ENCODE measurements around the gene GRIP1.

Gene GRIP1

GRCh38 chr12:66598608-66599007 lies 80.3 kb downstream of the GRIP1 start:
- DNase-seq, result no peak

GRCh38 chr12:66598079-66598478 lies 80.8 kb downstream of the GRIP1 start:
- DNase-seq, result no peak

- no peak for DNase-seq
Observed at GRCh38 chr12:66596199-66596598, 82.7 kb downstream of the GRIP1 start.

GRCh38 chr12:66594688-66595087 lies 84.2 kb downstream of the GRIP1 start:
- no peak for DNase-seq

GRCh38 chr12:66590275-66590985 lies 88.4 kb downstream of the GRIP1 start:
- no peak for DNase-seq

- no peak for DNase-seq
Observed at GRCh38 chr12:66589095-66589494, 89.8 kb downstream of the GRIP1 start.

- no peak for DNase-seq
Observed at GRCh38 chr12:66587912-66588311, 91.0 kb downstream of the GRIP1 start.

- DNase-seq, result no peak
Observed at GRCh38 chr12:66584673-66585072, 94.2 kb downstream of the GRIP1 start.

- DNase-seq, result no peak
Observed at GRCh38 chr12:66573605-66574004, 105.3 kb downstream of the GRIP1 start.

- DNase-seq, result no peak
Observed at GRCh38 chr12:66572845-66573244, 106.0 kb downstream of the GRIP1 start.

- DNase-seq, result no peak
Observed at GRCh38 chr12:66571361-66571915, 107.4 kb downstream of the GRIP1 start.

GRCh38 chr12:66563220-66563619 lies 115.7 kb downstream of the GRIP1 start:
- DNase-seq, result no peak

- DNase-seq, result no peak
Observed at GRCh38 chr12:66555113-66555512, 123.8 kb downstream of the GRIP1 start.

GRCh38 chr12:66552716-66553115 lies 126.2 kb downstream of the GRIP1 start:
- DNase-seq, result no peak

- DNase-seq, result no peak
Observed at GRCh38 chr12:66550626-66551025, 128.2 kb downstream of the GRIP1 start.

GRCh38 chr12:66549050-66549389 lies 129.9 kb downstream of the GRIP1 start:
- DNase-seq, result no peak

GRCh38 chr12:66548338-66549049 lies 130.4 kb downstream of the GRIP1 start:
- DNase-seq, result no peak

- no peak for DNase-seq
Observed at GRCh38 chr12:66541426-66541825, 137.4 kb downstream of the GRIP1 start.

GRCh38 chr12:66539431-66539830 lies 139.4 kb downstream of the GRIP1 start:
- DNase-seq, result no peak

GRCh38 chr12:66538970-66539369 lies 139.9 kb downstream of the GRIP1 start:
- DNase-seq, result no peak

- DNase-seq, result no peak
Observed at GRCh38 chr12:66537876-66538275, 141.0 kb downstream of the GRIP1 start.

- DNase-seq, result no peak
Observed at GRCh38 chr12:66533767-66534166, 145.1 kb downstream of the GRIP1 start.

GRCh38 chr12:66531766-66532165 lies 147.1 kb downstream of the GRIP1 start:
- DNase-seq, result no peak

- DNase-seq, result no peak
Observed at GRCh38 chr12:66529934-66530333, 148.9 kb downstream of the GRIP1 start.

Data from stimulated activated naive CD4-positive, alpha-beta T cell (primary cell).